ENCODE results near the gene PLAAT3.

Gene PLAAT3

DNA sequence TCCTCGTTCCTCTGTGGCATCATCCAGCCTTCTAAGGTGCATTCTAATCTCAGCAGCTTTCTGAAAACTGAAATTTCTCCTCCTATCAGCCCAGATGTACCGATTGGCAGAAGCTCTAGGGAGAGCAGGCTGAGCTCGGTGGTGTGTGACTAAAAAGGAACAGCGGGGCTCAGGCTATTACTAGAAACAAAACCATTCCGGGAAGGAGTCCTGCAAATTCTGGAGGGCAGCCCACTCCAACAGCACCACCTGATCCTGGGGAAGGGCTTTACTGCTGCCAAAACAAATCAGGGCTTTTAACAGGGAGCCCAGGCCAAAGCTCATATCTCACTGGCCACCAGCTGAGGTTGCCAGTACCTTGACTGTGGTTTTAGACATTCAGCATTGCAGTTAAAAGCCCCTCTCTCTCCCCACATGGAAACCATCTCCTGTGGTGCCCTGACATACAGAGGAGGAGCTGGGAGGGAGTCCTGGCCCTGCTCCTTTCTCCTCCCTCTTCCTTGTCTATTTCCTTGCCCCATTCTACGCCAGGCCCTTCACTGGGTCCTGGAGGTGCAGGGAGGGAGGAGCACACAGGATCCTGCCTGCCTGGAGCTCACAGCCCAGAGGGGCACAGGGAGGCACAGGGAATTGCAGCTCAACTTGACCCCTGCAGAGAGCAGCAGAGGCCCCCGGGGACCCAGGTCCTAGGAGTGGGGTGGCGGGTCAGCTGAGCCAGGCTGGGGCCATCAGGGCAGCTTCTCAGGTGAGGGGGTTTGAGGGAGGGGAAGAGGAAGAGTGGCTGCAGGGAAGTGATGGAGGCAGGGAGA is 76.7 kb downstream of the PLAAT3 start:
- Histone ChIP-seq H2AFZ (ENCODE audit: low read depth, low read length) (peak overlapping the region; percentile 5; the same call in 1 of the 2 replicates), H3K36me3 (replicated peaks; ENCODE audit: low read depth, low read length) (no peaks in the 10 kb centered on the region), H3K9ac (ENCODE audit: low read length) (peak overlapping the region; percentile 12; the same call in 1 of the 2 replicates), H3K27ac (ENCODE audit: low read length) (no peak overlapping the region), H3K9me3 (ENCODE audit: insufficient read depth, low read length) (no peaks in the 10 kb centered on the region), H3K79me2 (ENCODE audit: low read length) (no peaks in the 10 kb centered on the region), H3K4me2 (ENCODE audit: low read length) (peak overlapping the region; percentile 77), H3K27me3 (ENCODE audit: low read depth, low read length) (peaks cover 25% of the 10 kb centered on the region), H3K4me1 (ENCODE audit: low read length) (peaks cover 16% of the 10 kb centered on the region), H4K20me1 (ENCODE audit: insufficient read depth, low read length) (no peaks in the 10 kb centered on the region), H3K4me3 (ENCODE audit: low read length) (peak overlapping the region; percentile 49)
- TF ChIP-seq, protein P1, sequence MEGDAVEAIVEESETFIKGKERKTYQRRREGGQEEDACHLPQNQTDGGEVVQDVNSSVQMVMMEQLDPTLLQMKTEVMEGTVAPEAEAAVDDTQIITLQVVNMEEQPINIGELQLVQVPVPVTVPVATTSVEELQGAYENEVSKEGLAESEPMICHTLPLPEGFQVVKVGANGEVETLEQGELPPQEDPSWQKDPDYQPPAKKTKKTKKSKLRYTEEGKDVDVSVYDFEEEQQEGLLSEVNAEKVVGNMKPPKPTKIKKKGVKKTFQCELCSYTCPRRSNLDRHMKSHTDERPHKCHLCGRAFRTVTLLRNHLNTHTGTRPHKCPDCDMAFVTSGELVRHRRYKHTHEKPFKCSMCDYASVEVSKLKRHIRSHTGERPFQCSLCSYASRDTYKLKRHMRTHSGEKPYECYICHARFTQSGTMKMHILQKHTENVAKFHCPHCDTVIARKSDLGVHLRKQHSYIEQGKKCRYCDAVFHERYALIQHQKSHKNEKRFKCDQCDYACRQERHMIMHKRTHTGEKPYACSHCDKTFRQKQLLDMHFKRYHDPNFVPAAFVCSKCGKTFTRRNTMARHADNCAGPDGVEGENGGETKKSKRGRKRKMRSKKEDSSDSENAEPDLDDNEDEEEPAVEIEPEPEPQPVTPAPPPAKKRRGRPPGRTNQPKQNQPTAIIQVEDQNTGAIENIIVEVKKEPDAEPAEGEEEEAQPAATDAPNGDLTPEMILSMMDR (IDR thresholded peaks at IDR 0.05; ENCODE audit: low read depth, low read length), result no peak
- no peak for TF ChIP-seq EZH2phosphoT487 (IDR thresholded peaks at IDR 0.05; ENCODE audit: low read depth)

DNA sequence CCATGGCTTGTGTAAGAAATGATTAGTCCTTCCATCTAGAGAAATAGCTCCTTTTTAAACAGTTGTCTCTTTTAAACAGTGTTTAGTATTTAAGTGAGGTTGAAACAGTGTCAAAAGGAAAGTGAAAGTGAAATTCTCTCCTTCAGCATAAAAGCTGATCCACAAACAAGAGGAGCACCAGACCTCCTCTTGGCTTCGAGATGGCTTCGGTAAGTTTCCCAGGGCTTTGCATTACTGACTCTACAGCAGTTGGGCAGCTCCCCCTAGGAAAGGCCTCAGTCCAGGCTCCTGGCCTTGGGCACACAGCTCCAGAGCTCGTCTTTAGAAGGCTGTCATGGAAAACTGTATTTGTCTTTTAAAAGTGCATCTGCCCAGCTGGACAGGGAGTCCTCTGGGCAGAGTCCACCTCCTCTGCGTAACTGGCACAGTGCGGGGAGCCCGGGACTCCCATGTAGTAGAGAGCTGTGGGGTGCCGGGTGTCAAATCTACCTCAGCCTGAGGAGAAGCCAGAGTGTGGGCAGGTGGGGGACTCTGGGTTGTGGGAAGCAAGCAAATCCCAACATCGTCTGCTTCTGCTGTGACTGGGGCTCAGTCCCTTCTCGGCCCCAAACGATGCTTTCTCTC is 77.5 kb downstream of the PLAAT3 start, which contains the start of gene PLAAT4:
TSS of gene PLAAT4 (plus strand) at position 140 of the 624 bp plus-strand sequence. CDS start at position 201, 61 bp downstream.
- peaks cover 18% of the 10 kb centered on the region for H3K4me1 ChIP-seq (ENCODE audit: low read length)
- peak within 1 kb of the TSS; percentile 82 for H2AFZ ChIP-seq (ENCODE audit: low read depth, low read length)
- no peaks in the 10 kb centered on the region for H3K9me3 ChIP-seq (ENCODE audit: insufficient read depth, low read length)
- H3K27ac ChIP-seq (ENCODE audit: low read length), result no peak within 1 kb of the TSS
- H3K9ac ChIP-seq (ENCODE audit: low read length), result peak within 1 kb of the TSS; percentile 12; the same call in 1 of the 2 replicates
- peak within 1 kb of the TSS; percentile 49 for H3K4me3 ChIP-seq (ENCODE audit: low read length)
- H3K4me2 ChIP-seq (ENCODE audit: low read length), result peak within 1 kb of the TSS; percentile 77
- no peaks in the 10 kb centered on the region for H3K36me3 ChIP-seq (replicated peaks; ENCODE audit: low read depth, low read length)
- H3K79me2 ChIP-seq (ENCODE audit: low read length), result no peaks in the 10 kb centered on the region
- TF ChIP-seq EZH2phosphoT487 (IDR thresholded peaks at IDR 0.05; ENCODE audit: low read depth), result no peak
- H4K20me1 ChIP-seq (ENCODE audit: insufficient read depth, low read length), result no peaks in the 10 kb centered on the region
- peaks cover 26% of the 10 kb centered on the region for H3K27me3 ChIP-seq (ENCODE audit: low read depth, low read length)

GRCh38 chr11:63535734-63536133 is 78.5 kb downstream of the PLAAT3 start:
- peaks cover 24% of the 10 kb centered on the region for H3K27me3 ChIP-seq (ENCODE audit: low read depth, low read length)
- no peaks in the 10 kb centered on the region for H4K20me1 ChIP-seq (ENCODE audit: insufficient read depth, low read length)
- no peak overlapping the region for H3K4me2 ChIP-seq (ENCODE audit: low read length)
- no peaks in the 10 kb centered on the region for H3K36me3 ChIP-seq (replicated peaks; ENCODE audit: low read depth, low read length)
- H3K9me3 ChIP-seq (ENCODE audit: insufficient read depth, low read length), result no peaks in the 10 kb centered on the region
- no peak overlapping the region for H3K4me3 ChIP-seq (ENCODE audit: low read length)
- no peak overlapping the region for H3K27ac ChIP-seq (ENCODE audit: low read length)
- peaks cover 26% of the 10 kb centered on the region for H3K4me1 ChIP-seq (ENCODE audit: low read length)
- no peak overlapping the region for H3K9ac ChIP-seq (ENCODE audit: low read length)
- H2AFZ ChIP-seq (ENCODE audit: low read depth, low read length), result no peak overlapping the region
- TF ChIP-seq EZH2phosphoT487 (IDR thresholded peaks at IDR 0.05; ENCODE audit: low read depth), result no peak
- TF ChIP-seq, protein P1 (IDR thresholded peaks at IDR 0.05; ENCODE audit: low read depth, low read length), result no peak
- no peaks in the 10 kb centered on the region for H3K79me2 ChIP-seq (ENCODE audit: low read length)

GRCh38 chr11:63534895-63535461 is 79.3 kb downstream of the PLAAT3 start:
- no peak for TF ChIP-seq EZH2phosphoT487 (IDR thresholded peaks at IDR 0.05; ENCODE audit: low read depth)
- TF ChIP-seq, protein P1 (IDR thresholded peaks at IDR 0.05; ENCODE audit: low read depth, low read length), result no peak
- Histone ChIP-seq H2AFZ (ENCODE audit: low read depth, low read length) (no peak overlapping the region), H3K36me3 (replicated peaks; ENCODE audit: low read depth, low read length) (no peaks in the 10 kb centered on the region), H3K79me2 (ENCODE audit: low read length) (no peaks in the 10 kb centered on the region), H3K4me1 (ENCODE audit: low read length) (peaks cover 26% of the 10 kb centered on the region), H3K27ac (ENCODE audit: low read length) (no peak overlapping the region), H3K4me3 (ENCODE audit: low read length) (no peak overlapping the region), H4K20me1 (ENCODE audit: insufficient read depth, low read length) (no peaks in the 10 kb centered on the region), H3K9me3 (ENCODE audit: insufficient read depth, low read length) (no peaks in the 10 kb centered on the region), H3K4me2 (ENCODE audit: low read length) (0 out of 2 replicates have a peak overlapping the region, but pooled peaks have one; percentile 2), H3K27me3 (ENCODE audit: low read depth, low read length) (peaks cover 22% of the 10 kb centered on the region), H3K9ac (ENCODE audit: low read length) (no peak overlapping the region)
